Activated CD4-positive, alpha-beta T cell treated with anti-CD3 and anti-CD28 coated beads, Interleukin-2, amount 10 ng/mL, durations not matched to agents 24 days and 14 days (primary cell): ENCODE data around the gene SLC16A4. TPM values are rescaled to one million over a fixed set of nuclear protein-coding genes. Genes with fewer than 3 reads are reported as not detected.

Experiments used
- DNase-seq: peaks from one replicate; pipeline ENCODE4 v3.0.0; 2022
- H3K27ac Mint-ChIP-seq: one replicate; pipeline ENCODE4 v1.8.0; 2022; ENCODE audit warnings: mild to moderate bottlenecking, mixed read lengths
- H3K27me3 Mint-ChIP-seq: one replicate; pipeline ENCODE4 v1.8.0; 2022; ENCODE audit warnings: mixed read lengths
- H3K36me3 Mint-ChIP-seq: one replicate; pipeline ENCODE4 v1.8.0; 2022; ENCODE audit warnings: low read depth, mild to moderate bottlenecking, mixed read lengths
- H3K4me1 Mint-ChIP-seq: one replicate; pipeline ENCODE4 v1.8.0; 2021; ENCODE audit warnings: mixed read lengths
- H3K4me3 Mint-ChIP-seq: one replicate; pipeline ENCODE4 v1.8.0; 2022; ENCODE audit warnings: mild to moderate bottlenecking, moderate library complexity, mixed read lengths
- H3K9me3 Mint-ChIP-seq: one replicate; pipeline ENCODE4 v1.8.0; 2021; ENCODE audit warnings: mixed read lengths
- intact Hi-C: fragments of 100-400 bp; cut with micrococcal nuclease; formaldehyde crosslinking; loops from one replicate; pipeline ENCODE4 v1.15.1; 2023
- total RNA-seq: library from RNA; stranded (reverse); gene quantifications from 2 replicates; pipeline ENCODE4 v1.2.3, GENCODE V29; 2022

Gene SLC16A4
- total RNA-seq, 1 donor from 2014 or later, result 0.44 TPM

GRCh38 chr1:110320168-110320518 lies 70.7 kb downstream of the SLC16A4 start:
- Mint-ChIP-seq H3K27ac (no peak overlapping the region), H3K9me3 (peaks cover 4% of the 10 kb centered on the region), H3K36me3 (no peaks in the 10 kb centered on the region), H3K4me1 (no peaks in the 10 kb centered on the region), H3K4me3 (no peak overlapping the region), H3K27me3 (peaks cover 18% of the 10 kb centered on the region)
- intact Hi-C loops, result no loop called here
- no peak for DNase-seq

DNA sequence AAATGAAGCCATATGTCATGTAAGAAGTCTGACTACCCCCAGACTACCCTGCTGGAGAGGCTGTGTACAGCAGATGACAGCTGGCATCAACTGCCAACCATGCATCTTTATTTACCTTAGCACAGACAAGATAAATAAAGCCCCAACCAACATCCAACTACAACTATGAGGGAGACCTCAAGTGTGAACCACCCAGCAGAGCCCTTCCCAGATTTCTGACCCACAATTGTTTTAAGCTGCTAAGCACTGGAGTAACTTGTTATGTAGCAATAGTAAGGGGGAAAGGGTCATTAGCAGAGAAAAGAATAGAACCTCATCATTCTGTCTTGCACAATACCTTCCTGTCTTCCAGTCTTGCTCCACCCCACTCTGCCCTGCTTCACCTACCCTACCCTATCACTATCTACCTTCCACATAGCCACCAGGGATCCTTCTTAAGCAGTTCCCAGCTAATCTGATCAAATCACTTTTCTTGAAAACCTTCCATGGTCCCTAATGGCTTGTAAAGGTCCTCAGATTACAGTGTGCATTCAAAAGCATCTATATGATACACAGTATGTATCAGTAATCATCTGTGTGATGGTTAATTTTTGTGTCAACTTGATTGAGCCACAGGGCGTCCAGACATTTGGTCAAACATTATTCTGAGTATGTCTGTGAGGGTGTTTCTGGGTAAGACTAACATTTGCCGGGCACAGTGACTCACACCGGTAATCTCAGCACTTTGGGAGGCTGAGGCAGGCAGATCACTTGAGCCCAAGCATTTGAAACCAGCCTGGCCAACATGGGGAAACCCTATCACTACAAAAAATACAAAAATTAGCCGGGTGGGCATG lies 71.3 kb downstream of the SLC16A4 start:
- no peak overlapping the region for H3K4me3 Mint-ChIP-seq
- H3K4me1 Mint-ChIP-seq, result no peaks in the 10 kb centered on the region
- H3K27me3 Mint-ChIP-seq, result peaks cover 17% of the 10 kb centered on the region
- H3K9me3 Mint-ChIP-seq, result peaks cover 4% of the 10 kb centered on the region
- H3K36me3 Mint-ChIP-seq, result no peaks in the 10 kb centered on the region
- H3K27ac Mint-ChIP-seq, result no peak overlapping the region
- no peak for DNase-seq
- intact Hi-C loops, result loop anchor here (10.0 kb wide), 1 partner anchor 175 kb away; no protein-coding TSS in a partner anchor

- Mint-ChIP-seq H3K9me3 (peaks cover 4% of the 10 kb centered on the region), H3K36me3 (no peaks in the 10 kb centered on the region), H3K4me3 (no peak overlapping the region), H3K27me3 (peaks cover 13% of the 10 kb centered on the region), H3K27ac (no peak overlapping the region), H3K4me1 (no peaks in the 10 kb centered on the region)
- no peak for DNase-seq
- intact Hi-C loops, result loop anchor here (10.0 kb wide), 1 partner anchor 177 kb away; no protein-coding TSS in a partner anchor
Measured at GRCh38 chr1:110318046-110318445, 72.8 kb downstream of the SLC16A4 start.

DNA sequence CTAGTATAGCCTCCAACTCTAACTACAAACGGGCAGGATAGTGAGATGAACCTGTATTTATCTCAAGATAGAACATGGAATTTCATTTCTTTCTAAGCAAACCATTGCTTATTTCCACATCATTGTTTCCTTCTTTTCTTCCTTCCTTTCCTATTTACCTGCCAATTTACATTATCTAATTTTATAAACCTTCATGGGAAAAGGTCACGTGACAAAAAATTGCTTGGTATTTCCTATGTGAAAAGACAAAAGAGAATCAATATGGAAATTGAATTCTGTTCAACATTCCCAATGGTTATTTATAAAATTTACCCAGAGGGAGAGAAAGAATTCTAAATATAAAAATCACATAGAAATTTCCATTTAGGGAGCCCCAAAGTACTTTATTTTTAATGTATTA lies 74.1 kb downstream of the SLC16A4 start:
- peaks cover 4% of the 10 kb centered on the region for H3K9me3 Mint-ChIP-seq
- H3K4me3 Mint-ChIP-seq, result no peak overlapping the region
- H3K4me1 Mint-ChIP-seq, result no peaks in the 10 kb centered on the region
- H3K27me3 Mint-ChIP-seq, result peaks cover 7% of the 10 kb centered on the region
- no peak for DNase-seq
- intact Hi-C loops, result loop anchor here (10.0 kb wide), 1 partner anchor 178 kb away; no protein-coding TSS in a partner anchor
- H3K36me3 Mint-ChIP-seq, result no peaks in the 10 kb centered on the region
- H3K27ac Mint-ChIP-seq, result no peak overlapping the region

Other genes with a start within 250 kb of the SLC16A4 start
- 0.05 TPM in 1 of 2 replicates, not detected in the other for gene SLC6A17, start 240.5 kb downstream of the SLC16A4 start, total RNA-seq
- 19.5 and 20.0 TPM in 2 replicates for gene KCNC4, start 180.7 kb downstream of the SLC16A4 start, total RNA-seq
- 55.6 and 57.1 TPM in 2 replicates for gene RBM15, start 51.6 kb downstream of the SLC16A4 start, total RNA-seq
- gene LAMTOR5, start 16.7 kb upstream of the SLC16A4 start, total RNA-seq, result 170 and 180 TPM in 2 replicates
- gene PROK1, start 60.1 kb upstream of the SLC16A4 start, total RNA-seq, result not detected in 2 replicates
- gene KCNA10, start 128.1 kb upstream of the SLC16A4 start, total RNA-seq, result not detected in 2 replicates
- gene KCNA2, start 215.3 kb upstream of the SLC16A4 start, total RNA-seq, result 0.36 and 0.58 TPM in 2 replicates